Stimulated activated CD4-positive, alpha-beta T cell treated with anti-CD3 and anti-CD28 coated beads, TNF-alpha, amount 100 ng/mL, for 1 hour (primary cell): Measurements from ENCODE around the gene PVALB.

ENCODE experiments used
- DNase-seq, 3 donors: peaks; one replicate each; pipeline ENCODE4 v3.0.0-alpha.2; 2020; ENCODE audit warnings: low read depth in 3 of 3, low spot score in 1 of 3

PVALB gene, protein sequence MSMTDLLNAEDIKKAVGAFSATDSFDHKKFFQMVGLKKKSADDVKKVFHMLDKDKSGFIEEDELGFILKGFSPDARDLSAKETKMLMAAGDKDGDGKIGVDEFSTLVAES

DNA sequence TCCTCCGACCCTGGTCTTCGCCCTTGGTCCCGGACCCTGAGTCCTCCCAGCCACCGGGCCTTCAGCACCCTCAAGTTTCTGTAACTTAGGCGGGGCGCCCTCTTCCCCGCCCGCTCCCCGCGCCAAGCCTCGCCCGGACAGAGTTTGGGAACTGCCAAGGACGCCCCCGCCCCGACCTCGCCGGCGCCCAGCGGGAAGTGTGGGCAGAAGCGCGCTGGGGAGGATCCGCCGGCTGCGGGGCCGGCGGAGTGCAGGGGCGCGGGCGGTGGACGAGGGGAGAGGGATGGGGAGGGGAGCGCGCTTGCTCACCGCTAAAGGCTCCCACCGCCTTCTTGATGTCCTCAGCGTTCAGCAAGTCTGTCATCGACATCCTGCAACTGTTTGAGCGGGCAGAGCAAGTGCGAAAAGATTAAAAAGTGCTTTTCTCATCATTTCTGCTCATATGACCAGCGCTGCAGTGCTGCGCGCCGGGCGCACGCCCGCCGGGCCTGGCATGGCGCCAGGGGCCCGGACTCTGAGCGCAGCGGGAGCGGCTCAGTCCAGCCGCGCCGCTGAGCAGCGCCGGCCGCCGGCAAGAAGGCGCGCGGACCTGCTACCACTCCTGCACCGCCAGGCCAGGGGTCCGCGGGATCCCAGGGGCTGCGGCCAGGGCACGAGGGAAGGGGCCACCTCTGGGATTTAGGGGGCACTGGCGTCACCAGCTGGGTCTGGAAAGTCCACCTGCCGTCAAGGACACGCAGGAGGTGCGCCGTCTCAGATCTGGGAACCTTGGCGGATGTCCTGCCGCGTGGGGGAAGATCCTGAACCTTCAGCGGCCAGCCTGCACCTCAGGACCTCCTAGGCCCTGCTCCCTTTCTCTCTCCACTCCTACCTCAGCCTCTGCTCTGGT lies at the start of gene PVALB:
PVALB (minus strand) TSS at position 400 of the 889 bp plus-strand sequence; CDS start at position 370, 30 bp downstream.
- DNase-seq = no peak

- no peak for DNase-seq
Observed at GRCh38 chr22:36865346-36865745, 48.5 kb upstream of the PVALB start.

GRCh38 chr22:36864454-36865215 lies 47.8 kb upstream of the PVALB start:
- DNase-seq = no peak

DNA sequence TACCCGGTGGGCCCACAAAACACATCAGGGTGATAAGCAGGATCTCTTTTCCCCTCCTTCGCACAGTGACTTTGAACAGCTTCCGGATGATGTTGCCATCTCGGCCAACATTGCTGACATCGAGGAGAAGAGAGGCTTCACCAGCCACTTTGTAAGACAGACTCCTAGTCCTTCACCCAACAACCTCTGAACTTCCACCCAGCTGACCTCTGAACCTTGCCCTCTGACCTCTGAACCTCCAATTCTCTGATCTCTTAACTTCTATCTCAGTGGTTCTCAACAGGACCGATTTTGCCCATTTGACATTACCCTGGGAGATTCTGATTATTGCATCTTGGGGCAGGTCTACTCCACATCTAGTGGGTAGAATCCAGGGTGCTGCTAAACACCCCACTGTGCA lies 47.1 kb upstream of the PVALB start:
- DNase-seq = no peak

DNA sequence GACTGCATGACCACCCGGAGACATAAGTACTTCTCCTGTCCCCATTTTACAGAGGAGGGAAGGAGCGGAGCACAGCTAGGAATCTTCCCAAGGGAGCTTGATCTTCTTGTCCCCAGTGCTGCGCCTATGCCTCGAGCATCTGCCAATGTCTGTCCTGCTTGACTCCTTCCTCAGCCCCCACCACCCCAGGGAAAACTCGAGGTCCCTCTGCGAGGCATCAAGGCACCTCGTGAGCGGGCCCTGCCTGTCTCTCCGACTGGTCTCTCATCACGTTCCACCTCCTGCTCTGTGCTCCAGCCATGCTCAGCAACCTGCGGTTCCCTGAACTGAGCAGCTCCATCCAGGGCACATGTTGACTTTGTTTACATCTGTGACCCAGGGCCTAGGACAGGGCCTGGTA lies 46.4 kb upstream of the PVALB start:
- DNase-seq = no peak

DNA sequence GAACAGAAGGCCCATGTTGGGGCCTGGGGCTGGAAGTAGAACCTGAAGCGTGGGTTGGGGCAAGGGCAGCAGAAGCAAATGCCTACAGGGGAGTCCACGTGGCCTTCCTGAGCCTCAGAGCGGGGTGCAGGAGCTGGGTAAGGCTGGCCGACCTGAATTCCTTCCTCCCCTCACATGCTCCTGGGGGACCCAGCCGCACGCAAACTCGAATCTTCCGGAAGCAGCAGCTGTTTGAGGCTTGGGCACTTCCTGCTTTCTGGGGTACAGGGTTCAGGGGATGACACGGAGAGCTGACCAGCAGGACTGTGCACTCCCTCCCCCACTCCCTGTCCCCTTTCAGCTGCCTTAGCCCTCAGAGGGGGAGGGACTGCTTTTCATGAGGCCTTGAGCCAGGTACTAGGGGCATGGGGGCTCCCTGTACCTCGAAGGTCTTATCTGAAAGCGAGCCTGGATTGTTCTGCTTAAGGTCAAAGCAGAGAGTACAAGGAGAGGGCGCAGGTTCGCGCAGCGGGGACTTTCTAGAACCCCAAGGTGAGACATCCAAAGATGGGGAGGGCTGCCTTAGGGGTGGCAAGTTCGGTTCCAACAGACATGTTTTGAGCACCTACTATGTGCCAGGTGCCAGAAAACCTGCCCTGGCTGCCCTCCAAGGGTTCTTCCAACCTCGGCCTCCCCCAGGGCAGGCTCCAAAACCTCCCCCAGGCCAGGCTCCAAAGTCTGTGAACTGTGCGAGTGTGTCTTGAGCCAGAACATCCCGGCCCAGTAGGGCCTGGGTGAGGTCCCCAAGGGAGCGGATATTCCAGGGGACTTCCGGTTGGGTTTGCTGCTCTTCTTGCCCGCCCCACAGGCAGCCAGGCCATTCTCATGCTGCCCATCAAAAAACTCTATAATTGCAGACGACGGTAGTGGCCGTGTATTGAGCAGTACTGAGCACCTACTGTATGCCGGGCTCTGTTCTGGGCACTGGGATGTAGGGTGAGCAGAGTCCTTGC lies 45.7 kb upstream of the PVALB start:
- DNase-seq = no peak

GRCh38 chr22:36860821-36861659 lies 44.2 kb upstream of the PVALB start, which contains the start of gene NCF4:
Gene NCF4, plus strand, starts transcription at chr22:36861006. Its CDS starts 166 bp downstream, at chr22:36861172.
- DNase-seq = no peak

DNA sequence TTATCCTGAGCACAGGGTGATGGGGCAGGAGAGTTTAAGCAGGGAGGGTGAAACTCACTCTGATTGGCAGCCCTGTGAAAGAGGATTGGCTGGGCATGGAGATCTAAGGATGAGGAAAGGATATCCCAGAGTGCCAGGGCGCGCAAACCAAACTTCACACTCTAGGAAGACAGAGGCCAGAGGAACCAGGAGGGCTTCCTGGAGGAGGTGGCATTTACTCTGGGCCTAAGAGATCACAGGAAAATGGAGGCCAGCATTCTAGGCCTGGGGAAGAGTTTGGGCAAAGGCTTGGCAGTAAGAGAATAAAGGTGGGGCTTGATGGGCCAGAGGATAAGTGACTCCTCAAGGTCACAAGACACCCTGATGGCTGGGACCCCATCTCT lies 43.6 kb upstream of the PVALB start:
- no peak for DNase-seq

- no peak for DNase-seq
Observed at GRCh38 chr22:36860017-36860416, 43.2 kb upstream of the PVALB start.

DNA sequence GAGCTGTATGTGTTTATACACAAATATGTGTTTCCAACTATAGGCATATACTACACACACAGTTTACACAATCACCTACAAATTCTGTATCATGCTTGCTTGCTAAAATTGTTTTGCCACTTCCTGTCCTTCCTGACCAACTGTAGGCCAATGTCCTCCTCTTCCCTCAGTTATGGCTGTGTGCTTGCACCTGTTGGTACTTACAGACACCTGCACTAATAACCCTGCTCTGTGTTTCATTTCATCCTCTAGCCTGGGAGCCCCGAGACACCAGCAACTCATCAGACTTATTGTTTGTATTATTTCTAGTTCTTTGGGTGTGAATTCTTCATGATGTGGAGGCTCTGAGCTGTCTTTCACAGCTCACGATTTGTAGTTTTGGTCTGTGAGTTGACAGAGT lies 42.1 kb upstream of the PVALB start:
- DNase-seq = no peak

- DNase-seq = no peak
Observed at GRCh38 chr22:36858156-36858555, 41.3 kb upstream of the PVALB start.

DNA sequence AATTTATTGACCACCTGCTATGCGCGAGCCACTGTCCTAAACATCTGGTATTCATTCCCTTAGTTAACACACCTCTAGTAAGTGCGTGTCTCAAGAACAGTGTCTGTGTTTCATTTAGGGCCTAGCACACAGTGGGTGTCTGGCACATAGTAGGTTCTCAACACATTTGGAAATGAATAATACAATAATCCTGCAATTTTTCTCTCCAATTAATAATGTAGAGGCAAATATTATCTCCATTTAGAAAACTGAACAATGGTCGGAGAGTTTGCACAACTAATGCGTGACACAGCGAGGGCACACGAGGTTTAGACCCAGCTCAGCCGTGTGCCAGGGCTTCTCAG lies 39.9 kb upstream of the PVALB start:
- DNase-seq = no peak

GRCh38 chr22:36856121-36856791 lies 39.4 kb upstream of the PVALB start:
- peak; percentile 80 to 98 (median 90) for DNase-seq

- DNase-seq = no peak
Observed at GRCh38 chr22:36855478-36855877, 38.6 kb upstream of the PVALB start.

DNA sequence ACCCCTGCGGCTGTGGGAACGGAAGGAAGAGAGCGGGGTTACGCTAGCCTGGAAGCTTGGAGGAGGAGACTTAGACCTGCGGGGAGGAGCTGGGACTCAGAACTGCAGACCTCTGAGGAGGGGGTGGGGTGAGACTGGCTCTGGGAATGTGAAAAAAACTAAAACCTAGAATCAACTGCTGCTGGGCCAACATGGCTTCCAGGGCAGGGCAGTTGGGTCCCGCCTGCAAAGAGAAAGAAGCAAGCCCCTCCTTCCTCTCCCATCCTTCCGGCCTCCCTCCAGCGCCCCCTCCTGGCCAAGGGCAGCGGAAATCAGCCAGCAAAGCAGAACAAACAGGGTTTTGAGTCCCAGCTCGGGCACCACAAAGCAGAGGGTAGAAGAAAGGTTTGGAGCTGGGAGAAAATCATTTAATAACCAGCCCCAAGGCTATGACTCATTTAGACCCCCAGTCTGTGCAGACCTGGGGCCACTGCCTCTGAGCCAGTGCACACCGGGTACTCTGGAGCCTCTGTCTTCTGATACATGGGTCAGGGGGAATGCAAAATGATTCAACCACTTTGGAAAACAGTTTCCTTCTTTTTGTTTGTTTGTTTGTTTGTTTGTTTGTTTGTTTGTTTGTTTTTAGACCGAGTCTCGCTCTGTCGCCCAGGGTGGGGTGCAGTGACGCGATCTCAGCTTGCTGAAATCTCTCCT lies 36.7 kb upstream of the PVALB start:
- peak; percentile 66 to 88 (median 74) for DNase-seq

GRCh38 chr22:36852056-36852973 lies 35.5 kb upstream of the PVALB start:
- DNase-seq = no peak

GRCh38 chr22:36850682-36851081 lies 33.8 kb upstream of the PVALB start:
- no peak for DNase-seq

GRCh38 chr22:36850056-36850455 lies 33.2 kb upstream of the PVALB start:
- DNase-seq = no peak
